ENCODE data around the gene DNAH10.

Gene DNAH10

DNA sequence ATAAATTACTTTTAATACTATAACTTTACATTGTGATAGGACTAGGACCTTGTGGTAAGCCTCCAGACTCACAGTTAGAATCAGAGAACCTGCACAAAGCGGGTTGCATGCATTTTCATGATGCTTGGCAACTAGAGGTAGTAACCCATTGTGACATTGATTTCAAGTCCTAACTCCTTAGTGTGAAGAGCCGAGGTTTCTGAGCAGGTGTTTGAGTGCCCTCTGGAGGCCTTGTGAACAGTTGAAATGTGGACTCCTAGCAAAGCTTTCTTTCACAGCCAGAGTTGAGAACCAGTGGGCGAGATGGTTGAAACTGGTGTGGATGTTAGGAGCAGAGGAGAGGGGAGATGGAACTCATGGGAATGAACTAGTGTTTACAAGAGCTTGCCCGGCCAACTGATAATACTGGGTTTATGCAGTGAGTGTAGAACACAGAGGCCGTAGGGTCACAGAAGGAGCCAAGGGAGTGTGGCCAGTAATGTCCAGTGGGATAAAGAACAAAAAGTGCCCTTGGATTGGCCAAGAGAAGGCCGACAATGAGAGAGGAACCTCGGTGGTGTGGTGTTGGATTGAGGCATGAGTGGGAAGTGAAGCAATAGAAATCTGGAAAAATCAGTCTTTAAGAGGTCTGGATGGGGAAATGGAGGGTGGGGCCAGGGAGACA is 221.9 kb downstream of the DNAH10 start:
- TF ChIP-seq, protein P1, sequence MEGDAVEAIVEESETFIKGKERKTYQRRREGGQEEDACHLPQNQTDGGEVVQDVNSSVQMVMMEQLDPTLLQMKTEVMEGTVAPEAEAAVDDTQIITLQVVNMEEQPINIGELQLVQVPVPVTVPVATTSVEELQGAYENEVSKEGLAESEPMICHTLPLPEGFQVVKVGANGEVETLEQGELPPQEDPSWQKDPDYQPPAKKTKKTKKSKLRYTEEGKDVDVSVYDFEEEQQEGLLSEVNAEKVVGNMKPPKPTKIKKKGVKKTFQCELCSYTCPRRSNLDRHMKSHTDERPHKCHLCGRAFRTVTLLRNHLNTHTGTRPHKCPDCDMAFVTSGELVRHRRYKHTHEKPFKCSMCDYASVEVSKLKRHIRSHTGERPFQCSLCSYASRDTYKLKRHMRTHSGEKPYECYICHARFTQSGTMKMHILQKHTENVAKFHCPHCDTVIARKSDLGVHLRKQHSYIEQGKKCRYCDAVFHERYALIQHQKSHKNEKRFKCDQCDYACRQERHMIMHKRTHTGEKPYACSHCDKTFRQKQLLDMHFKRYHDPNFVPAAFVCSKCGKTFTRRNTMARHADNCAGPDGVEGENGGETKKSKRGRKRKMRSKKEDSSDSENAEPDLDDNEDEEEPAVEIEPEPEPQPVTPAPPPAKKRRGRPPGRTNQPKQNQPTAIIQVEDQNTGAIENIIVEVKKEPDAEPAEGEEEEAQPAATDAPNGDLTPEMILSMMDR (IDR thresholded peaks at IDR 0.05; ENCODE audit: low read depth, low read length) = peak; percentile 72
- DNase-seq (ENCODE audit: extremely low read depth, low read depth) = no peak

DNA sequence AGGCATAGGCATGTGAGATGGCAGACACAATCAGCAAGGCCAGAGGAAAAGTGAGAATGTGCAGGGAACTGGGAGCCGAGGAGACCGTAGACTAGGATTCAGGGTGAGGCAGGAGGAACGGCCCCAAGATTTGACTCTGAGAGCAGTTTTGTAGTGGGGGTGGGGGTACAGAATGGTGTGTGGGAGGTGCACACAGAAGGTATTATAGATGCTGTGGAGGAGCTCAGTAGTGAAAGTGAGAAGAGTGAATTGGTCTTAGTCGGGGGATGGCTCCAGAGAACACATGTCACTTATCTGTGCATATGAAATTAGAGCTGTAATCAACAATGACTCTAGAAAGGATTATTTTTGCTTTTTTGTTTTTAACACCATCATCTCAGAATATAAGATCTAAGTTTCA is 222.8 kb downstream of the DNAH10 start:
- TF ChIP-seq, protein P1 (IDR thresholded peaks at IDR 0.05; ENCODE audit: low read depth, low read length) = no peak
- DNase-seq (ENCODE audit: extremely low read depth, low read depth) = no peak

Data from AG09319 (cell line).